ENCODE measurements around the gene USP25. TPM values are rescaled to one million over a fixed set of nuclear protein-coding genes. Genes with fewer than 3 reads are reported as not detected.

USP25 gene
- total RNA-seq, 1 experiment from 2014 or later = 35.1 TPM

DNA sequence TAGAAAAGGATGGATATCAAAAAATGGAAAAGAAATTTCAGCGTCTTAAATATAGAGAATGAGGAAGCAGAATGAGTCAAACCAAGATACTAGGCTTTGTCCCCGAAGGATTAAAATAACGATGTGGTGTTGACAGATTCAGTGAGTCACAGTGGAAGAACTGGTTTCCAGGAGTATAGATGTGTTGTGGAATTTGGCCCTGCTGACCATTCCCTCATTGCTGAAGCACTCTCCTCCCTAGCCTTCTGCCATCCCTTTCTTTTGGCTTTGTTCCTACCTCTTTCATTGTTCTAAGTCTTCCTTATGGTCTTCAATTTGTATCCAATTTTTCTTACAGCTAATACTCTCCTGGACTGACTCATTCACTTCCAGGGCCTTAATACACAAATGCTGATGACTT, 23.1 kb upstream of the USP25 start:
- Histone ChIP-seq H3K14ac (ENCODE audit: insufficient read depth, low read length) (no peak overlapping the region), H3T11ph (ENCODE audit: low read length) (no peak overlapping the region), H4K8ac (replicated peaks; ENCODE audit: insufficient read length, low read depth, low read length) (no peak overlapping the region), H4K20me1 (ENCODE audit: control insufficient read depth, insufficient read depth, insufficient read length) (no peaks in the 10 kb centered on the region), H3K23me2 (ENCODE audit: insufficient read length, low read depth, low read length, poor library complexity, severe bottlenecking) (no peaks in the 10 kb centered on the region), H3K4me1 (ENCODE audit: insufficient read depth, low read length) (no peaks in the 10 kb centered on the region), H2BK12ac (ENCODE audit: insufficient read length, low read depth, low read length) (no peak overlapping the region), H3K27ac (ENCODE audit: insufficient read length, low read depth, low read length) (no peak overlapping the region), H2BK5ac (ENCODE audit: insufficient read length, low read length) (no peak overlapping the region), H3K4me2 (ENCODE audit: insufficient read depth, insufficient read length, low read length) (no peak overlapping the region), H3K18ac (ENCODE audit: insufficient read length, low read depth, low read length) (no peak overlapping the region), H2BK15ac (ENCODE audit: low read depth, low read length) (no peak overlapping the region), H3K23ac (ENCODE audit: insufficient read length, low read depth, low read length) (no peak overlapping the region), H2BK120ac (ENCODE audit: low read depth, low read length, poor library complexity, severe bottlenecking) (no peak overlapping the region), H3K79me2 (ENCODE audit: insufficient read depth, low read length) (no peaks in the 10 kb centered on the region), H2AFZ (ENCODE audit: low read length) (no peak overlapping the region), H2BK20ac (ENCODE audit: low read depth, low read length, poor library complexity, severe bottlenecking) (no peak overlapping the region), H2AK5ac (ENCODE audit: insufficient read length, low read length) (no peak overlapping the region), H3K27me3 (ENCODE audit: insufficient read depth, low read length) (no peaks in the 10 kb centered on the region), H3K56ac (ENCODE audit: insufficient read length, low read depth, low read length) (no peak overlapping the region), H3K79me1 (ENCODE audit: insufficient read depth, low read depth, low read length, poor library complexity, severe bottlenecking) (no peaks in the 10 kb centered on the region), H4K91ac (ENCODE audit: insufficient read length, low read depth, low read length) (no peak overlapping the region), H3K4ac (ENCODE audit: low read depth, low read length) (no peak overlapping the region), H4K5ac (ENCODE audit: insufficient read length, low read depth, low read length) (no peak overlapping the region), H3K9me3 (ENCODE audit: control insufficient read depth, low read depth, low read length) (no peaks in the 10 kb centered on the region), H3K9ac (ENCODE audit: extremely low read depth, insufficient read length, low read length) (no peak overlapping the region)
- H3K4me1 Mint-ChIP-seq = peaks cover 3 to 5% of the 10 kb centered on the region in 2 experiments; a peak in 2 of 4 replicates
- DNase-seq = no peak
- TF ChIP-seq, protein P1, sequence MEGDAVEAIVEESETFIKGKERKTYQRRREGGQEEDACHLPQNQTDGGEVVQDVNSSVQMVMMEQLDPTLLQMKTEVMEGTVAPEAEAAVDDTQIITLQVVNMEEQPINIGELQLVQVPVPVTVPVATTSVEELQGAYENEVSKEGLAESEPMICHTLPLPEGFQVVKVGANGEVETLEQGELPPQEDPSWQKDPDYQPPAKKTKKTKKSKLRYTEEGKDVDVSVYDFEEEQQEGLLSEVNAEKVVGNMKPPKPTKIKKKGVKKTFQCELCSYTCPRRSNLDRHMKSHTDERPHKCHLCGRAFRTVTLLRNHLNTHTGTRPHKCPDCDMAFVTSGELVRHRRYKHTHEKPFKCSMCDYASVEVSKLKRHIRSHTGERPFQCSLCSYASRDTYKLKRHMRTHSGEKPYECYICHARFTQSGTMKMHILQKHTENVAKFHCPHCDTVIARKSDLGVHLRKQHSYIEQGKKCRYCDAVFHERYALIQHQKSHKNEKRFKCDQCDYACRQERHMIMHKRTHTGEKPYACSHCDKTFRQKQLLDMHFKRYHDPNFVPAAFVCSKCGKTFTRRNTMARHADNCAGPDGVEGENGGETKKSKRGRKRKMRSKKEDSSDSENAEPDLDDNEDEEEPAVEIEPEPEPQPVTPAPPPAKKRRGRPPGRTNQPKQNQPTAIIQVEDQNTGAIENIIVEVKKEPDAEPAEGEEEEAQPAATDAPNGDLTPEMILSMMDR (conservative IDR thresholded peaks at IDR 0.05) = no peak
- WGBS (ENCODE audit: extremely low coverage, insufficient read length, low lambda C conversion rate) = no CpG with 5 or more reads among the region's 3 CpGs
- H3K27ac Mint-ChIP-seq = no peak overlapping the region
- H3K9me3 Mint-ChIP-seq = peaks cover 6 to 10% of the 10 kb centered on the region in 2 experiments
- H3K27me3 Mint-ChIP-seq (ENCODE audit: low read depth) = no peaks in the 10 kb centered on the region
- no peak overlapping the region for H3K4me3 Mint-ChIP-seq
- peaks cover 0 to 4% (median 0%) of the 10 kb centered on the region in 3 experiments; a peak in 2 of 7 replicates for H3K36me3 Mint-ChIP-seq (ENCODE audit: insufficient read depth in 1 of 3, low read depth in 3 of 3)
